HUDEP-2 (cell line): Measurements from ENCODE around the gene TMEM150B.

Experiments used
- DNase-seq, 76 experiments: peaks; one replicate each; lab custom pipeline; 2025; ENCODE audit not compliant: unreplicated experiment in 76 of 76; lab: John Stamatoyannopoulos, UW

The TMEM150B gene

GRCh38 chr19:55325172-55325571 is at the start of gene TMEM150B:
TMEM150B (minus strand) TSS chr19:55325341; CDS start chr19:55321036, 4,305 bp downstream.
- DNase-seq = no peak

- no peak for DNase-seq
These were observed 49.0 kb upstream of the TMEM150B start for GRCh38 chr19:55373993-55374757.

- DNase-seq = no peak
These were observed 48.3 kb upstream of the TMEM150B start for GRCh38 chr19:55373306-55373992.

- no peak for DNase-seq
These were observed 47.4 kb upstream of the TMEM150B start for GRCh38 chr19:55372316-55373081.

- DNase-seq = no peak
These were observed 45.3 kb upstream of the TMEM150B start, which contains the start of gene IL11 for GRCh38 chr19:55370305-55370988. IL11 (minus strand) TSS chr19:55370463; CDS start chr19:55370310, 153 bp downstream.

- peak in 16 of 76 experiments; percentile 14 to 42 (median 20) for DNase-seq
These were observed 44.6 kb upstream of the TMEM150B start for GRCh38 chr19:55369653-55370304.

- DNase-seq = peak in 39 of 76 experiments; percentile 14 to 80 (median 39)
These were observed 43.8 kb upstream of the TMEM150B start for GRCh38 chr19:55368701-55369563.

GRCh38 chr19:55368106-55368505 is 43.0 kb upstream of the TMEM150B start:
- no peak for DNase-seq

- DNase-seq = no peak
These were observed 41.6 kb upstream of the TMEM150B start for GRCh38 chr19:55366790-55367189.

- DNase-seq = no peak
These were observed 40.8 kb upstream of the TMEM150B start for GRCh38 chr19:55365964-55366363.

GRCh38 chr19:55365245-55365644 is 40.1 kb upstream of the TMEM150B start:
- no peak for DNase-seq

GRCh38 chr19:55362990-55363716 is 38.0 kb upstream of the TMEM150B start, which contains the start of gene GARIN5B:
GARIN5B (minus strand) TSS chr19:55363260; CDS start chr19:55363066, 194 bp downstream.
- DNase-seq = no peak

- no peak for DNase-seq
These were observed 37.2 kb upstream of the TMEM150B start for GRCh38 chr19:55362174-55362989.

GRCh38 chr19:55360902-55361301 is 35.8 kb upstream of the TMEM150B start:
- DNase-seq = no peak

- DNase-seq = no peak
These were observed 34.1 kb upstream of the TMEM150B start for GRCh38 chr19:55358943-55359908.

GRCh38 chr19:55358493-55358892 is 33.4 kb upstream of the TMEM150B start:
- no peak for DNase-seq
